ENCODE results near the gene ANKRD13A. TPM values are rescaled to one million over a fixed set of nuclear protein-coding genes. Genes with fewer than 3 reads are reported as not detected.

ANKRD13A gene
- total and polyA plus RNA-seq, 2 of the 13 experiments (the other 11 are each of a cell fraction or from before 2014, with no cell fraction given) = 34.1 to 41.6 TPM

- TF ChIP-seq NCOA1 (CRISPR knock-in tag; IDR thresholded peaks at IDR 0.05) (peak; percentile 79; the same call in 1 of the 2 replicates), NFKB2 (CRISPR knock-in tag; IDR thresholded peaks at IDR 0.05; ENCODE audit: borderline replicate concordance) (peak; percentile 63; the same call in 1 of the 2 replicates), SMAD9 (CRISPR knock-in tag; IDR thresholded peaks at IDR 0.05) (no peak), FOSL2 (CRISPR knock-in tag; IDR thresholded peaks at IDR 0.05) (no peak; the same call in 1 of the 2 replicates), ZEB1 (IDR thresholded peaks at IDR 0.05; ENCODE audit: insufficient replicate concordance, low read depth) (no peak), ZBTB46 (CRISPR knock-in tag; IDR thresholded peaks at IDR 0.05; ENCODE audit: borderline replicate concordance) (no peak), ZNF709 (CRISPR knock-in tag; IDR thresholded peaks at IDR 0.05) (no peak; the same call in 1 of the 2 replicates), ISX (CRISPR knock-in tag; conservative IDR thresholded peaks at IDR 0.05) (no peak), RNF2 (conservative IDR thresholded peaks at IDR 0.05; ENCODE audit: low read depth) (no peak), HES4 (CRISPR knock-in tag; IDR thresholded peaks at IDR 0.05; ENCODE audit: borderline replicate concordance) (no peak), GABPA (IDR thresholded peaks at IDR 0.05; ENCODE audit: low read depth, low read length) (peak; percentile 63), GABPA (CRISPR knock-in tag; IDR thresholded peaks at IDR 0.05; ENCODE audit: low read depth) (peak; percentile 89), ZSCAN25 (CRISPR knock-in tag; IDR thresholded peaks at IDR 0.05) (peak; percentile 25; the same call in 1 of the 2 replicates), ZNF776 (CRISPR knock-in tag; IDR thresholded peaks at IDR 0.05) (peak; percentile 70; the same call in 1 of the 2 replicates), KLF15 (CRISPR knock-in tag; IDR thresholded peaks at IDR 0.05; ENCODE audit: borderline replicate concordance) (no peak), NPAS2 (CRISPR knock-in tag; IDR thresholded peaks at IDR 0.05; ENCODE audit: borderline replicate concordance) (no peak), MIER2 (CRISPR knock-in tag; IDR thresholded peaks at IDR 0.05) (no peak), ZNF576 (CRISPR knock-in tag; IDR thresholded peaks at IDR 0.05) (0 out of 2 replicates have a peak, but pooled peaks have one; percentile 58), HOXA5 (CRISPR knock-in tag; IDR thresholded peaks at IDR 0.05) (peak; percentile 47; the same call in 1 of the 2 replicates), PHF20 (CRISPR knock-in tag; IDR thresholded peaks at IDR 0.05) (peak; percentile 83), MED13 (CRISPR knock-in tag; IDR thresholded peaks at IDR 0.05) (no peak), ZNF484 (CRISPR knock-in tag; IDR thresholded peaks at IDR 0.05; ENCODE audit: borderline replicate concordance, low read depth) (no peak)
- TF ChIP-seq, protein P1, sequence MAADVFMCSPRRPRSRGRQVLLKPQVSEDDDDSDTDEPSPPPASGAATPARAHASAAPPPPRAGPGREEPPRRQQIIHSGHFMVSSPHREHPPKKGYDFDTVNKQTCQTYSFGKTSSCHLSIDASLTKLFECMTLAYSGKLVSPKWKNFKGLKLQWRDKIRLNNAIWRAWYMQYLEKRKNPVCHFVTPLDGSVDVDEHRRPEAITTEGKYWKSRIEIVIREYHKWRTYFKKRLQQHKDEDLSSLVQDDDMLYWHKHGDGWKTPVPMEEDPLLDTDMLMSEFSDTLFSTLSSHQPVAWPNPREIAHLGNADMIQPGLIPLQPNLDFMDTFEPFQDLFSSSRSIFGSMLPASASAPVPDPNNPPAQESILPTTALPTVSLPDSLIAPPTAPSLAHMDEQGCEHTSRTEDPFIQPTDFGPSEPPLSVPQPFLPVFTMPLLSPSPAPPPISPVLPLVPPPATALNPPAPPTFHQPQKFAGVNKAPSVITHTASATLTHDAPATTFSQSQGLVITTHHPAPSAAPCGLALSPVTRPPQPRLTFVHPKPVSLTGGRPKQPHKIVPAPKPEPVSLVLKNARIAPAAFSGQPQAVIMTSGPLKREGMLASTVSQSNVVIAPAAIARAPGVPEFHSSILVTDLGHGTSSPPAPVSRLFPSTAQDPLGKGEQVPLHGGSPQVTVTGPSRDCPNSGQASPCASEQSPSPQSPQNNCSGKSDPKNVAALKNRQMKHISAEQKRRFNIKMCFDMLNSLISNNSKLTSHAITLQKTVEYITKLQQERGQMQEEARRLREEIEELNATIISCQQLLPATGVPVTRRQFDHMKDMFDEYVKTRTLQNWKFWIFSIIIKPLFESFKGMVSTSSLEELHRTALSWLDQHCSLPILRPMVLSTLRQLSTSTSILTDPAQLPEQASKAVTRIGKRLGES (CRISPR knock-in tag; IDR thresholded peaks at IDR 0.05; ENCODE audit: borderline replicate concordance) = no peak
- TF ChIP-seq, protein P2, sequence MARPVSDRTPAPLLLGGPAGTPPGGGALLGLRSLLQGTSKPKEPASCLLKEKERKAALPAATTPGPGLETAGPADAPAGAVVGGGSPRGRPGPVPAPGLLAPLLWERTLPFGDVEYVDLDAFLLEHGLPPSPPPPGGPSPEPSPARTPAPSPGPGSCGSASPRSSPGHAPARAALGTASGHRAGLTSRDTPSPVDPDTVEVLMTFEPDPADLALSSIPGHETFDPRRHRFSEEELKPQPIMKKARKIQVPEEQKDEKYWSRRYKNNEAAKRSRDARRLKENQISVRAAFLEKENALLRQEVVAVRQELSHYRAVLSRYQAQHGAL (CRISPR knock-in tag; IDR thresholded peaks at IDR 0.05; ENCODE audit: not compliant biosample characterization) = no peak
- TF ChIP-seq, protein P3, sequence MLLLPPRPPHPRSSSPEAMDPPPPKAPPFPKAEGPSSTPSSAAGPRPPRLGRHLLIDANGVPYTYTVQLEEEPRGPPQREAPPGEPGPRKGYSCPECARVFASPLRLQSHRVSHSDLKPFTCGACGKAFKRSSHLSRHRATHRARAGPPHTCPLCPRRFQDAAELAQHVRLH (CRISPR knock-in tag; IDR thresholded peaks at IDR 0.05; ENCODE audit: borderline replicate concordance, low read depth) = no peak
These were observed 3.3 kb upstream of the ANKRD13A start, which contains the start of gene GIT2 (continued) for GRCh38 chr12:109995686-109996482.

Data from HepG2 (cell line).